Endothelial cell of umbilical vein (primary cell): ENCODE measurements around the gene ZNF248.

Source experiments
- CTCF ChIP-seq, 2 donors: IDR thresholded peaks; 1 replicate in 1 of 2; 2 replicates in 1 of 2; pipeline ENCODE4 v1.5.1; 2011; ENCODE audit warnings: low read length in 2 of 2, mild to moderate bottlenecking in 2 of 2, moderate library complexity in 2 of 2, control low read depth in 1 of 2, inconsistent platforms in 1 of 2, low read depth in 1 of 2; ENCODE audit not compliant: insufficient read depth in 1 of 2; ENCODE audit errors: extremely low read depth in 1 of 2
- EZH2 ChIP-seq: IDR thresholded peaks from 2 replicates; pipeline ENCODE4 v1.6.1; 2012; ENCODE audit warnings: borderline replicate concordance, low read depth, mild to moderate bottlenecking, moderate library complexity, low read length, inconsistent platforms; ENCODE audit not compliant: severe bottlenecking
- MYC ChIP-seq: IDR thresholded peaks from one replicate; pipeline ENCODE4 v1.6.1; 2011; ENCODE audit warnings: mild to moderate bottlenecking, low read depth, low read length
- POLR2A ChIP-seq: IDR thresholded peaks from 2 replicates; pipeline ENCODE4 v1.6.1; 2012; ENCODE audit warnings: low read depth, mild to moderate bottlenecking, control low read depth, low read length
- POLR2AphosphoS5 ChIP-seq: IDR thresholded peaks from 2 replicates; pipeline ENCODE4 v1.6.1; 2012; ENCODE audit warnings: low read depth, mild to moderate bottlenecking, control low read depth, low read length, moderate library complexity; ENCODE audit not compliant: insufficient read depth
- TF ChIP-seq, protein P1 (sequence below): IDR thresholded peaks from 2 replicates; pipeline ENCODE4 v1.6.1; 2011; ENCODE audit not compliant: insufficient read depth, insufficient read length

DNA sequence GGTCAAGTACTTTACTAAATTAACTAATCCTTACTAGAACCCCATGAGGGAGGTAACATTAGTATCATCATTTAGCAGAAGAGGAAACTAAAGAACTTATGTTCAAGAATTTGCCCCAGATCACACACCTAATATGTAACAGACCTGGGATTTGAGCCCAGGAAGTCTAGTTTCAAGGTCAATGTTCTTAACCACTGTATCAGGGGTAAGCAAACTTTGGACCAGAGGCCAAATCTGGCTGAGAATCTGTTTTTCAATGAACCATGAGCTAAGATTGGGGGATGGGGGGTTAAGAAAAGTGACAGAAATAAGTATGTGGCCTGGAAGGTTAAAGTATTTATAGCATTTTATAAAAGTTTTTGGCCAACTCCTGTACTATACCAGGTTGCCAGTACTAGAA, 95.1 kb downstream of the ZNF248 start:
- TF ChIP-seq POLR2AphosphoS5: no peak
- no peak for TF ChIP-seq POLR2A
- no peak for TF ChIP-seq CTCF (IDR thresholded peaks at IDR 0.05; ENCODE audit: extremely low read depth in 1 of 2, insufficient read depth in 1 of 2, low read depth in 1 of 2, low read length in 2 of 2)
- TF ChIP-seq MYC: no peak
- TF ChIP-seq EZH2: no peak
- TF ChIP-seq, protein P1, sequence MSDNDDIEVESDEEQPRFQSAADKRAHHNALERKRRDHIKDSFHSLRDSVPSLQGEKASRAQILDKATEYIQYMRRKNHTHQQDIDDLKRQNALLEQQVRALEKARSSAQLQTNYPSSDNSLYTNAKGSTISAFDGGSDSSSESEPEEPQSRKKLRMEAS: no peak
